B cell (primary cell): Measurements from ENCODE around the gene ALOX5AP. TPM values are rescaled to one million over a fixed set of nuclear protein-coding genes. Genes with fewer than 3 reads are reported as not detected.

Experiments used
- ATAC-seq: fragments of 200-7000 bp; cut with Tn5 transposase; one replicate; pipeline ENCODE4 v1.10.0; 2021; ENCODE audit warnings: low read depth, mild to moderate bottlenecking, moderate number of reproducible peaks, moderate library complexity
- CTCF ChIA-PET: fragments of 350-600 bp; sonication (Branson Sonifier 250); formaldehyde crosslinking; loops from one replicate; lab custom pipeline; 2021; ENCODE audit warnings: antibody characterized with exemption, inconsistent platforms; lab: Charles Lee
- POLR2A ChIA-PET: fragments of 350-600 bp; sonication (Branson Sonifier 250); formaldehyde crosslinking; loops from one replicate; lab custom pipeline; 2021; ENCODE audit warnings: antibody characterized with exemption; lab: Charles Lee
- DNase-seq: peaks from one replicate; pipeline ENCODE4 v3.0.0; 2013
- H2AFZ ChIP-seq: 2 replicates; pipeline ENCODE4 v1.6.1; 2012; ENCODE audit warnings: mild to moderate bottlenecking, low read depth, low read length; ENCODE audit not compliant: insufficient read depth, poor library complexity, severe bottlenecking
- H3K27ac ChIP-seq, 2 donors: 1 replicate in 1 of 2; 2 replicates in 1 of 2; pipeline ENCODE4 v1.5.1; 2012 to 2013; ENCODE audit warnings: low read length in 2 of 2, mild to moderate bottlenecking in 2 of 2, moderate library complexity in 1 of 2
- H3K27me3 ChIP-seq, 4 experiments: fragments of 200-600 bp in 1 of 4; sonication (generic) in 1 of 4; replicated peaks in 1 of 4; 1 replicate in 2 of 4; 2 replicates in 2 of 4; pipeline versions ENCODE4 v1.6.1 to v1.7.0; 2013 to 2016; ENCODE audit warnings: low read length in 3 of 4, mild to moderate bottlenecking in 2 of 4, mixed read lengths in 1 of 4, moderate library complexity in 1 of 4; ENCODE audit not compliant: insufficient read depth in 4 of 4, control insufficient read depth in 3 of 4; ENCODE audit errors: control extremely low read depth in 1 of 4
- H3K36me3 ChIP-seq, 2 experiments: replicated peaks in 1 of 2; 1 replicate in 1 of 2; 2 replicates in 1 of 2; pipeline versions ENCODE4 v1.6.1 to v1.7.1; 2013; ENCODE audit warnings: low read length in 1 of 2; ENCODE audit not compliant: insufficient read depth in 2 of 2, control insufficient read depth in 1 of 2; ENCODE audit errors: control extremely low read depth in 1 of 2, extremely low read depth in 1 of 2
- H3K4me1 ChIP-seq, 2 donors: fragments of 200-600 bp in 1 of 2; sonication (generic) in 1 of 2; 1 replicate in 1 of 2; 2 replicates in 1 of 2; pipeline versions ENCODE4 v1.5.1 to v1.6.1; 2013 to 2017; ENCODE audit warnings: low read length in 2 of 2; ENCODE audit not compliant: control insufficient read depth in 2 of 2, insufficient read depth in 2 of 2
- H3K4me2 ChIP-seq: replicated peaks from 2 replicates; pipeline ENCODE3; 2012; ENCODE audit warnings: mild to moderate bottlenecking, low read depth, low read length; ENCODE audit not compliant: poor library complexity, severe bottlenecking
- H3K4me3 ChIP-seq, 5 experiments: fragments of 200-600 bp in 1 of 5; sonication (generic) in 1 of 5; 1 replicate in 3 of 5; 2 replicates in 2 of 5; pipeline versions ENCODE4 v1.5.1 to v1.7.0; 2011 to 2016; ENCODE audit warnings: low read length in 4 of 5, mild to moderate bottlenecking in 4 of 5, low read depth in 2 of 5, control low read depth in 1 of 5, moderate library complexity in 1 of 5; ENCODE audit not compliant: insufficient read depth in 1 of 5; ENCODE audit errors: control extremely low read depth in 1 of 5, extremely low read depth in 1 of 5
- H3K79me2 ChIP-seq: fragments of 200-600 bp; sonication (generic); one replicate; pipeline ENCODE4 v1.6.0; 2016; ENCODE audit warnings: low read length; ENCODE audit not compliant: control insufficient read depth, insufficient read depth
- H3K9ac ChIP-seq: fragments of 200-600 bp; sonication (generic); 2 replicates; pipeline ENCODE4 v1.6.1; 2017; ENCODE audit warnings: mild to moderate bottlenecking, low read length, moderate library complexity
- H3K9me3 ChIP-seq, 3 donors: one replicate each; pipeline versions ENCODE4 v1.6.1 to v1.7.1; 2013; ENCODE audit warnings: low read length in 2 of 3; ENCODE audit not compliant: control insufficient read depth in 2 of 3, insufficient read depth in 1 of 3; ENCODE audit errors: control extremely low read depth in 1 of 3
- H4K20me1 ChIP-seq: 2 replicates; pipeline ENCODE4 v1.6.0; 2012; ENCODE audit warnings: mild to moderate bottlenecking, low read length; ENCODE audit not compliant: insufficient read depth, control insufficient read depth, poor library complexity, severe bottlenecking
- H3K27ac Mint-ChIP-seq: one replicate; pipeline ENCODE4 v1.8.0; 2021; ENCODE audit warnings: mixed read lengths
- H3K27me3 Mint-ChIP-seq: one replicate; pipeline ENCODE4 v1.8.0; 2021; ENCODE audit warnings: mixed read lengths
- H3K4me1 Mint-ChIP-seq: one replicate; pipeline ENCODE4 v1.8.0; 2021; ENCODE audit warnings: mixed read lengths
- H3K4me3 Mint-ChIP-seq: one replicate; pipeline ENCODE4 v1.8.0; 2021; ENCODE audit warnings: mixed read lengths
- H3K9me3 Mint-ChIP-seq: one replicate; pipeline ENCODE4 v1.8.0; 2022; ENCODE audit warnings: mixed read lengths; ENCODE audit not compliant: insufficient read depth
- EZH2 ChIP-seq: IDR thresholded peaks from 2 replicates; pipeline ENCODE4 v1.6.1; 2012; ENCODE audit warnings: borderline replicate concordance, low read depth, mild to moderate bottlenecking, moderate library complexity, low read length; ENCODE audit not compliant: insufficient read depth, poor library complexity, severe bottlenecking
- WGBS: methylation state at CpG from one replicate; pipeline ENCODE4 v1.1.5; 2013; ENCODE audit warnings: missing lambda C conversion rate; ENCODE audit not compliant: insufficient coverage; 5-methylcytosine and 5-hydroxymethylcytosine counted together
- intact Hi-C: fragments of 100-400 bp; cut with micrococcal nuclease; formaldehyde crosslinking; loops from one replicate; pipeline ENCODE4 v1.10.0; 2022
- polyA plus RNA-seq: library from polyadenylated mRNA; depleted of rRNA; stranded (reverse); fragments of >200 nt; gene quantifications from 2 replicates; pipeline ENCODE4 v1.2.3, GENCODE V29; 2012
- total RNA-seq, 2 donors: library from RNA; stranded (reverse); fragments of 120-200 nt in 1 of 2; gene quantifications; 1 replicate in 1 of 2; 2 replicates in 1 of 2; pipeline versions ENCODE4 v1.2.3 to v1.2.4, GENCODE V29; 2013 to 2022
- TF ChIP-seq, protein P1 (sequence below): fragments of 200-600 bp; IDR thresholded peaks from one replicate; pipeline ENCODE4 v1.8.0; 2022; ENCODE audit warnings: antibody characterized with exemption, mild to moderate bottlenecking

Gene ALOX5AP
- total and polyA plus RNA-seq, 2 donors (not counting 1 experiment from before 2014, with no cell fraction given): 81.4 to 87.5 TPM

DNA sequence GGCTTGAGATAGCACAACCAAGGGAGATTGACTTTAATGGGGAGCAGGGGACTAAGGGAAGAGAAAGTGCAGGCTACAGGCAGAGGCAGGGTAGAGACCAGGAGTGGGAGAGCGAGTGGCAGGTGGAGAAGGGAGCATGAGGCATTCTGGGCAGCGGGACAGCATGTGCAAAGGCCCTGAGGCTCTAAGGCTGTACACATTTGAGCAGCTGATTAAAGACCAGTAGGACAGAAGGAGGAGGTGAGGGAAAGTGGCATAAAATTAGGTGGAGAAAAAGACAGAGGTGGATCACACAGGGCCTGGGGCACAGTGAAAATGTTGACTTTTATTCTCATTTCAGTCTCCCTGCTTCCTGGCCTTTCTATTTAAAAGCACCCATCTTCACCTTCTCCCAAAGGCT is 74.4 kb downstream of the ALOX5AP start:
- Histone ChIP-seq H3K36me3 (no peaks in the 10 kb centered on the region), H3K4me3 (no peak overlapping the region), H3K79me2 (no peaks in the 10 kb centered on the region), H4K20me1 (no peaks in the 10 kb centered on the region), H3K4me1 (no peaks in the 10 kb centered on the region), H3K4me2 (no peak overlapping the region), H3K9ac (no peak overlapping the region), H3K27ac (no peak overlapping the region), H3K9me3 (peaks cover 0 to 7% (median 0%) of the 10 kb centered on the region in 3 donors), H2AFZ (no peak overlapping the region), H3K27me3 (no peaks in the 10 kb centered on the region)
- CTCF ChIA-PET: interaction anchor here (1.6 kb wide), 1 partner anchor 127 kb away, joined by 5 read pairs; no protein-coding TSS in a partner anchor
- ATAC-seq (no peak), DNase-seq (no peak)
- Mint-ChIP-seq H3K27ac (no peak overlapping the region), H3K4me1 (no peaks in the 10 kb centered on the region), H3K4me3 (no peak overlapping the region), H3K27me3 (no peaks in the 10 kb centered on the region), H3K9me3 (no peaks in the 10 kb centered on the region)
- POLR2A ChIA-PET: no interaction called here
- intact Hi-C loops: loop anchor here (10.0 kb wide), 1 partner anchor 165 kb away; no protein-coding TSS in a partner anchor
- 90% methylated on average over 2 of the region's 2 CpGs for WGBS
- TF ChIP-seq, protein P1, sequence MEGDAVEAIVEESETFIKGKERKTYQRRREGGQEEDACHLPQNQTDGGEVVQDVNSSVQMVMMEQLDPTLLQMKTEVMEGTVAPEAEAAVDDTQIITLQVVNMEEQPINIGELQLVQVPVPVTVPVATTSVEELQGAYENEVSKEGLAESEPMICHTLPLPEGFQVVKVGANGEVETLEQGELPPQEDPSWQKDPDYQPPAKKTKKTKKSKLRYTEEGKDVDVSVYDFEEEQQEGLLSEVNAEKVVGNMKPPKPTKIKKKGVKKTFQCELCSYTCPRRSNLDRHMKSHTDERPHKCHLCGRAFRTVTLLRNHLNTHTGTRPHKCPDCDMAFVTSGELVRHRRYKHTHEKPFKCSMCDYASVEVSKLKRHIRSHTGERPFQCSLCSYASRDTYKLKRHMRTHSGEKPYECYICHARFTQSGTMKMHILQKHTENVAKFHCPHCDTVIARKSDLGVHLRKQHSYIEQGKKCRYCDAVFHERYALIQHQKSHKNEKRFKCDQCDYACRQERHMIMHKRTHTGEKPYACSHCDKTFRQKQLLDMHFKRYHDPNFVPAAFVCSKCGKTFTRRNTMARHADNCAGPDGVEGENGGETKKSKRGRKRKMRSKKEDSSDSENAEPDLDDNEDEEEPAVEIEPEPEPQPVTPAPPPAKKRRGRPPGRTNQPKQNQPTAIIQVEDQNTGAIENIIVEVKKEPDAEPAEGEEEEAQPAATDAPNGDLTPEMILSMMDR: no peak
- no peak for TF ChIP-seq EZH2

DNA sequence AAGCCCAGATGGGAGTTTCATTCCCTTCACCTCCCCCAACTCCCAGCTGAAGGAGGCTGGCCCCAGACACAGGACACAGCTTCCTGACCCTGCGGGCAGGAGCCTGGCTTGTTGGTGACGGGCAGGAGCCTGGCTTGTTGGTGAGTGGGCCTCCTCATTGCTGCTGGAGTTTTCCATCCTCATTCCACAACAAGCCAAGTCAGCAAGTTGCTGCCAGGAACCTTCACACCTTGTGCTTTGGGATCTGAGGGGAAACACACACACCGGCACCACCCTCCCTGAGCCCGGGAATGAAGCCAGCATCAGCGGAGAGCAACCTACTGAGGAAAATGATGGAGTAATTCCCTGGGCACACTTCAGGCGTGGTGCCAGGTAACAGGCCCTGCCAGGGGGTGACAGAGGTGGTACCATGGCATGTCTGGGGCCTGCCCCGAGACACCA is 74.9 kb downstream of the ALOX5AP start:
- ChIA-PET CTCF (interaction anchor here (0.5 kb wide), 1 partner anchor 320 kb away, joined by 3 read pairs; no protein-coding TSS in a partner anchor), POLR2A (no interaction called here)
- Mint-ChIP-seq H3K27ac (no peak overlapping the region), H3K4me1 (no peaks in the 10 kb centered on the region), H3K9me3 (no peaks in the 10 kb centered on the region), H3K4me3 (no peak overlapping the region), H3K27me3 (no peaks in the 10 kb centered on the region)
- no peaks in the 10 kb centered on the region for H3K36me3 ChIP-seq
- ATAC-seq (no peak), DNase-seq (no peak)
- no peak overlapping the region for H3K4me2 ChIP-seq
- H3K27ac ChIP-seq: no peak overlapping the region
- H3K4me1 ChIP-seq: no peaks in the 10 kb centered on the region
- peaks cover 0 to 7% (median 0%) of the 10 kb centered on the region in 3 donors for H3K9me3 ChIP-seq
- H2AFZ ChIP-seq: no peak overlapping the region
- no peaks in the 10 kb centered on the region for H4K20me1 ChIP-seq
- TF ChIP-seq, protein P1: no peak
- no peak for TF ChIP-seq EZH2
- H3K27me3 ChIP-seq: no peaks in the 10 kb centered on the region
- H3K79me2 ChIP-seq: no peaks in the 10 kb centered on the region
- H3K9ac ChIP-seq: no peak overlapping the region
- intact Hi-C loops: no loop called here
- no peak overlapping the region for H3K4me3 ChIP-seq
- 90% methylated on average over 4 of the region's 7 CpGs for WGBS
